K562 treated with DMSO at 1 percent for 24 hours (cell line): ENCODE measurements around the gene FFAR4. TPM values are rescaled to one million over a fixed set of nuclear protein-coding genes. Genes with fewer than 3 reads are reported as not detected.

Experiments
- total RNA-seq: library from RNA; unstranded; fragments of 300-600 nt; gene quantifications from 2 replicates; pipeline ENCODE4 v1.2.3, GENCODE V29; 2022; ENCODE audit warnings: low read depth; ENCODE audit not compliant: insufficient read depth

FFAR4 gene
- not detected in 2 replicates for total RNA-seq

GRCh38 chr10:93566435-93567276 is at the start of gene FFAR4:
FFAR4 (plus strand) TSS chr10:93566665; CDS start chr10:93566721, 56 bp downstream.

DNA sequence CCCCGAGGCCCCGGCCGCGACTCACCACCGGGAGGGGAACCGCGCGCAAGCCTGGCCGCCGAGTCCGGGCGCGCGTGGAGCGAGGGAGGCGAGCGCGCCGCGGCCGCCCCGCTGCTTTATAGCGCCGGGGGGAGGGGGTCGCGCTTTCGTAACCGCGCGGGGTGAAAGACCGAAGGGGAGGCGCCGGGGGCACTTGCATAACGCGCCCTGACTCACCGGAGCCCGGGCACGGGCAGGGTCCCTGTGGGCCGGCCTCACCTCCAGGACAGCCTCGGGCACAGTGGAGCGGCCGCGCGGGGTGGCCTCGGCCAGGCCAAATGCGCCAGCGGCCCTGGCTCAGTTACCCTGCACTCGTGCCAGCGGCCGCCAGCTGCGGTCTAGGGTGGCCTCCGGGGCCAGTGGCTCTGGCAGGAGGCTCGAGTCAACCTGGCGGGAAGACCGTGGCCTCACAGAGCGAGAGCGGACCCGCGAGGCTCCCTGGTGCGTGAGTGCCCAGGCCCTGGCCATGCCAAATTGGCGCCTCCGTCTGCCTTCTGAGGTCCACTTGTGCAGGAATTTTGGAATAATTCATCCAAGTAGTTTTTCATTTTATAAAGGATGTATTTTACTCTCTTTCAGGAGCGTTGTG is 34.8 kb downstream of the FFAR4 start, which contains the start of gene RBP4:
RBP4 (minus strand) TSS at position 90 of the 628 bp plus-strand sequence. CDS start 207 bp downstream, outside the sequence.

GRCh38 chr10:93612311-93612710 is 45.8 kb downstream of the FFAR4 start, which contains the start of gene PDE6C:
PDE6C (plus strand) TSS chr10:93612537; CDS start chr10:93612726, 189 bp downstream.

Other genes with a start within 250 kb of the FFAR4 start
- gene MYOF, start 84.3 kb upstream of the FFAR4 start, total RNA-seq = not detected in 2 replicates
- gene CEP55, start 70.1 kb upstream of the FFAR4 start, total RNA-seq = 8.9 and 11.2 TPM in 2 replicates
- gene RBP4, start 34.6 kb downstream of the FFAR4 start, total RNA-seq = not detected in 2 replicates
- not detected in 2 replicates for gene PDE6C, start 45.9 kb downstream of the FFAR4 start, total RNA-seq
- gene FRA10AC1, start 135.9 kb downstream of the FFAR4 start, total RNA-seq = 2.9 and 4.3 TPM in 2 replicates
- gene LGI1, start 191.3 kb downstream of the FFAR4 start, total RNA-seq = not detected in 2 replicates